Measurements from ENCODE around the gene ERC2. TPM values are rescaled to one million over a fixed set of nuclear protein-coding genes. Genes with fewer than 3 reads are reported as not detected.

ERC2 gene
- polyA plus RNA-seq, 1 experiment, result 0.07 TPM

GRCh38 chr3:55661571-55661970, 806.7 kb downstream of the ERC2 start:
- H3K36me3 ChIP-seq (ENCODE audit: control insufficient read depth, insufficient read depth, low read length), result no peaks in the 10 kb centered on the region
- H3K27me3 ChIP-seq (ENCODE audit: control insufficient read depth, insufficient read depth, low read length), result no peaks in the 10 kb centered on the region
- POLR2A ChIA-PET, result no interaction called here
- TF ChIP-seq, protein P1, sequence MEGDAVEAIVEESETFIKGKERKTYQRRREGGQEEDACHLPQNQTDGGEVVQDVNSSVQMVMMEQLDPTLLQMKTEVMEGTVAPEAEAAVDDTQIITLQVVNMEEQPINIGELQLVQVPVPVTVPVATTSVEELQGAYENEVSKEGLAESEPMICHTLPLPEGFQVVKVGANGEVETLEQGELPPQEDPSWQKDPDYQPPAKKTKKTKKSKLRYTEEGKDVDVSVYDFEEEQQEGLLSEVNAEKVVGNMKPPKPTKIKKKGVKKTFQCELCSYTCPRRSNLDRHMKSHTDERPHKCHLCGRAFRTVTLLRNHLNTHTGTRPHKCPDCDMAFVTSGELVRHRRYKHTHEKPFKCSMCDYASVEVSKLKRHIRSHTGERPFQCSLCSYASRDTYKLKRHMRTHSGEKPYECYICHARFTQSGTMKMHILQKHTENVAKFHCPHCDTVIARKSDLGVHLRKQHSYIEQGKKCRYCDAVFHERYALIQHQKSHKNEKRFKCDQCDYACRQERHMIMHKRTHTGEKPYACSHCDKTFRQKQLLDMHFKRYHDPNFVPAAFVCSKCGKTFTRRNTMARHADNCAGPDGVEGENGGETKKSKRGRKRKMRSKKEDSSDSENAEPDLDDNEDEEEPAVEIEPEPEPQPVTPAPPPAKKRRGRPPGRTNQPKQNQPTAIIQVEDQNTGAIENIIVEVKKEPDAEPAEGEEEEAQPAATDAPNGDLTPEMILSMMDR (IDR thresholded peaks at IDR 0.05; ENCODE audit: insufficient read depth, low read depth, low read length), result no peak
- CTCF ChIA-PET, result interaction anchor here (1.6 kb wide), 1 partner anchor 24 kb away, joined by 4 read pairs; no protein-coding TSS in a partner anchor
- no peak overlapping the region for H3K4me3 ChIP-seq (ENCODE audit: low read depth, low read length)
- no peak for DNase-seq (ENCODE audit: low read depth)

GRCh38 chr3:55661141-55661540, 807.1 kb downstream of the ERC2 start:
- CTCF ChIA-PET, result no interaction called here
- DNase-seq (ENCODE audit: low read depth), result no peak

DNA sequence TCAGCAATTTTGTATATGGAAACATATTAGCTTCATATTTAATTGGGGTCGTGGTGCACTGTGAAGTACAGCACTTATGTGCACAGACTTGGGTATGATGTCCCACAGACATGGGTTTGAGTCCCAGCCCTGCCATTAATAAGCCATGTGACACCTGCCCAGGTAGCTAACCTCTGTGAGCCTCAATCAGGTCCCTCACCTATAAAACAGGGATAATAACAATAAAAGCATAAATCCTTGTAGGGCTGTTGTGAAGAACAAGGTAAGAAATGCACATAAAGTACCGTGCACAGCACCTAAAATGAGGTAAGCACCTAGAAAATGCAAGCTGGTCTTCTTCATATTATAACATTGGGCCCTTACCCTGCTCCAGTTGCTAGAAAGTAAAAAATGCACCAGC, 807.6 kb downstream of the ERC2 start:
- Histone ChIP-seq H3K27me3 (ENCODE audit: control insufficient read depth, insufficient read depth, low read length) (no peaks in the 10 kb centered on the region), H3K36me3 (ENCODE audit: control insufficient read depth, insufficient read depth, low read length) (no peaks in the 10 kb centered on the region), H3K4me3 (ENCODE audit: low read depth, low read length) (no peak overlapping the region)
- TF ChIP-seq, protein P1 (IDR thresholded peaks at IDR 0.05; ENCODE audit: insufficient read depth, low read depth, low read length), result no peak
- DNase-seq (ENCODE audit: low read depth), result no peak
- POLR2A ChIA-PET, result no interaction called here
- CTCF ChIA-PET, result no interaction called here

More at GRCh38 chr3:55661141-55661540, 807.1 kb downstream of the ERC2 start:
- TF ChIP-seq, protein P1 (IDR thresholded peaks at IDR 0.05; ENCODE audit: insufficient read depth, low read depth, low read length), result no peak
- POLR2A ChIA-PET, result no interaction called here
- Histone ChIP-seq H3K27me3 (ENCODE audit: control insufficient read depth, insufficient read depth, low read length) (no peaks in the 10 kb centered on the region), H3K36me3 (ENCODE audit: control insufficient read depth, insufficient read depth, low read length) (no peaks in the 10 kb centered on the region), H3K4me3 (ENCODE audit: low read depth, low read length) (no peak overlapping the region)

- DNase-seq (ENCODE audit: low read depth), result no peak
- Histone ChIP-seq H3K27me3 (ENCODE audit: control insufficient read depth, insufficient read depth, low read length) (no peaks in the 10 kb centered on the region), H3K36me3 (ENCODE audit: control insufficient read depth, insufficient read depth, low read length) (no peaks in the 10 kb centered on the region), H3K4me3 (ENCODE audit: low read depth, low read length) (no peak overlapping the region)
- TF ChIP-seq, protein P1 (IDR thresholded peaks at IDR 0.05; ENCODE audit: insufficient read depth, low read depth, low read length), result no peak
- CTCF ChIA-PET, result no interaction called here
- POLR2A ChIA-PET, result no interaction called here
Observed at GRCh38 chr3:55659701-55660100, 808.6 kb downstream of the ERC2 start.

- CTCF ChIA-PET, result no interaction called here
- POLR2A ChIA-PET, result no interaction called here
Observed at GRCh38 chr3:55658690-55659562, 809.3 kb downstream of the ERC2 start.

More at GRCh38 chr3:55658690-55659562, 809.3 kb downstream of the ERC2 start:
- Histone ChIP-seq H3K4me3 (ENCODE audit: low read depth, low read length) (no peak overlapping the region), H3K27me3 (ENCODE audit: control insufficient read depth, insufficient read depth, low read length) (no peaks in the 10 kb centered on the region), H3K36me3 (ENCODE audit: control insufficient read depth, insufficient read depth, low read length) (no peaks in the 10 kb centered on the region)
- DNase-seq (ENCODE audit: low read depth), result no peak
- TF ChIP-seq, protein P1 (IDR thresholded peaks at IDR 0.05; ENCODE audit: insufficient read depth, low read depth, low read length), result no peak
